GM21367 (cell line): ENCODE results near the gene GRAMD2B.
"Not testable (repeated sequence)": the region's sequence is repeated elsewhere in the genome, so short reads cannot be mapped to it uniquely, and the experiment has no call there.

Source experiments
- ATAC-seq: cut with Tn5 transposase; IDR thresholded peaks from one replicate; pipeline ENCODE4 v1.9.1; 2021; ENCODE audit not compliant: unreplicated experiment

GRAMD2B gene

DNA sequence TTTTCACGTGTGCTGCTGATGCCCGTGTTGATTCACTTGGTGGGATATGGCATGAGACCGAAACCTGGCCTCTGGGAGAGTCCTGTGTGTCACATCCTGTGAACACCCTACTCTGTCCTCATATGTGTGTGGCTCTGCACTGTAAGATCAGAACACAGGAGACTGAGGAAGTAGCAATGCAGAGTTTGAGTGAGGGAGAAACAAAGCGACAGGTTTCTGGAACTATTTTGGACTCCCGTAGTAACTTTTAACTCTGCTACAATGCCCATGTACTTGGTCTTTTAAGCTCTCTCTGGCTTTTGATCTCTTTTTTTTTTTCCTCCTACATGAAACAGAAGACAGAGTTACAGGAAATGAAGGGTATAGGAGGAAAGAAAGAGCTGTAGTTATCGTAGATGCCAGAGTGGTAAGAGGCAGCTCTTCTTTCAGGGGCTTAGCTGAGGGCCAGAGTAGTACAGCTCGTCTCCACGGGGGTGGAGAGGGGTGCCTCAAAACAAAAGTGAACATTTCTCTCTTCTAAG, 26.6 kb downstream of the GRAMD2B start:
- ATAC-seq, result peak; percentile 88

DNA sequence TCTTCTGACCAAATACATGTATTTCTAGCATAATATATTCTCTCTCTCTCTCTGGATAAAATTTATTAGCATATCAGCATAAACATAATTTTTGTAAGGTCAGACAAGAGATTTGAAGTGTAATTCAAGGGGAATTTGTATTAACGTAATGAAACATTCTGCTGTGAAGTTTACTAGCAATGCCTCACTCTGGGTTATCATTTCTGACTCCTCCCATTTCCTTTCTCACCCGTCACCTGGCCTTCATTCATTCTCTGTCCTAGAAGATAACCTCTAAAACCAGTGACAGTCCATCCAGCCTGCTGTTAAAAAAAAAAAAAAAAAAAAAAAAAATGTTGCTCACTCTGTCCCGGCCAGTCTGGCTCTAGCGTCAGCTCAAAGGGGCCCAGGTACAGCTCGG, 27.1 kb downstream of the GRAMD2B start:
- ATAC-seq, result peak; percentile 56

DNA sequence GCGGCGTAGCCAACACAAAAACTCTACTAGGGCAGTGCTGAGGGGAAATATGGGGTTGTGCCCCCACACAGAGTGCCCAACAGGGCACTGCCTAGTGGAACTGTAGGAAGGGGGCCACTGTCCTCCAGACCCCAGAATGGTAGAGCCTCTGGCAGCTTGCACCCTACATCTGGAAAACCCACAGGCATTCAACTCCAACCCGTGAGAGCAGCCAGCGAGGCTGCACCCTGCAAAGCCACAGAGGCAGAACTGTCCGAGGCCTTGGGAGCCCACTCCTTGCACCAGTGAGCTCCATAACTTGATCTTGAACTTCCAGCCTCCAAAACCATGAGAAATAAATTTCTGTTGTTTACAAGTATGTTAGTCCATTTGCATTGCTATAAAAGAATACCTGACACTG, 27.7 kb downstream of the GRAMD2B start:
- ATAC-seq, result no peak

DNA sequence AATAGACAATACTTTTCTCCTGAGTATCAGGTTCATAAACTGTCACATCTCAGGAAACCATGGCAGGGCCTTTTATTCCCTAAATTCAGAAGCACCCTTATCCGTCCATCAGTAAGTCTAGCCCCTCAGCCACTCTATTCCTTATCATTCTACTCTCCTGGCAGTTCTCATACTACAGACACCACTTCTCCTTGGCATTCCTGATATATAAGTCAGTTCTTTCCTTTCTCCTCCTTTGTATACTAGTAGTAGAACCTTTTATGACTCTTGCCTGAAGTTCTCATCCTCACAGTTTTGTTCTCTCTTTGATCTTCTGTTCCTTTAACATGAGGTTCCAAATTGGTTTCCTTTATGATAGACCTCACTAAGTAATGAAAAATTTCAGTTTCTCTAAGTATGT, 29.3 kb downstream of the GRAMD2B start:
- no peak for ATAC-seq

DNA sequence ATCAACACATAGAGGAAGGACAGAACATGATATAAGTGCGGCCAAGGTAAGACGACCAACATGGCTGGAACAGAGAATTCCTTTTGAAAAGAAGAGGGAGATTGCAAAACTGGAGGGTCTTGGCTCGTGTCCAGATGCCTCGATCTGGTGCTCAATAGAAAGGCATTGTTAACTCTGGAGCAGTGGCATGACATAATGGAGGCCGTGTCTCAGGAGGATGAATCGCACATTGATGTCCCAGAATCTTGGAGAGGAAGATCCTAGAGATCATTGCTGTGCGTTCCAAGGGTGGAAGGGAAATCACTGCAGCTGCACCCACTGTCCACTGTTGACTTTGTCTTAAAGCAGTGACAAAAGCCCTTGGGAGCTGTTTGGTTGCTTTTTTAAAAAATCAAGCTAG, 30.9 kb downstream of the GRAMD2B start:
- ATAC-seq, result no peak

GRCh38 chr5:126454535-126454934, 31.3 kb downstream of the GRAMD2B start:
- no peak for ATAC-seq

- no peak for ATAC-seq
Observed at GRCh38 chr5:126455264-126455663, 32.1 kb downstream of the GRAMD2B start.

DNA sequence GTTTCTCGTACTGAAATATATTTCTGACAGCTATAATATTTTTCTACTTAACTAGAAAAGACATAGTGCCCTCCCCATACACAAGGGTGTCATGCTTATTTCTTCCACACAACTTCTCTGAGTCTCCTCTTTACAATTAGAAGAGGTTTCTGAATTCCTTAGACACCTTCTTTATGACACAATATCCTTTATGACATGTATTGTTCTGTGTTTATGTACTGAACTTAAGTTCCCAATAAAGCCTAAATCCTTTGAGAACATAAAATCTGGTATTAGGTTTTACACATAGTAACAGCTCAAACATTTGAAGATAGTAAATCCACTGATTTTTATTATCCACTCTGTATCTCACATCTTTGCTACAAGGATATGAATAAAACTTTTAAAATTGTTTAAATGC, 32.5 kb downstream of the GRAMD2B start:
- ATAC-seq, result no peak

DNA sequence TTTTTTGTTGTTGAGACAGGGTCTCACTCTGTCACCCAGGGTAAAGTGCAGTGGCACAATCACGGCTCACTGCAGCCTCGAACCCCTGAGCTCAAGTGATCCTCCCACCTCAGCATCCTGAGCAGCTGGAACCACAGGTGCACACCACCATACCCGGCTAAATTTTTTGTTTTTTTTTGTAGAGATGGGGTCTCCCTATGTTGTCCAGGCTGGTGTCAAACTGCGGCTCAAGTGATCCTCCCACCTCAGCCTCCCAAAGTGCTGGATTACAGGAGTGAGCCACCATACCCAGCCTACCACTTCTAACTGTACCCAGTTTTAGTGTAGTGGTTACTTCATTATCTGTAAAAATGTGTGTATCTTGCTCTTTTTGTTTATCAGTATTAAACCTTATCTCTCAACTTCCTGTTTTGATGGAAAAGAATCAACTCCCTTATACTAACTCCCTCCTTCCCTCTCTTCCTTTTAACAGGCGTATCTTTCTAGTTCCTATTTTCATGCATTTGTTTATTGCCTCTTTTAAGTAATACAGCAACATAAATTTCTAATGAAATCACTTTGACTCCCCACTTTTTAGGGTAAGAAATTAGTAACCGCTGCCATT, 33.1 kb downstream of the GRAMD2B start:
- no peak for ATAC-seq

- ATAC-seq, result no peak
Observed at GRCh38 chr5:126460459-126460858, 37.2 kb downstream of the GRAMD2B start.

DNA sequence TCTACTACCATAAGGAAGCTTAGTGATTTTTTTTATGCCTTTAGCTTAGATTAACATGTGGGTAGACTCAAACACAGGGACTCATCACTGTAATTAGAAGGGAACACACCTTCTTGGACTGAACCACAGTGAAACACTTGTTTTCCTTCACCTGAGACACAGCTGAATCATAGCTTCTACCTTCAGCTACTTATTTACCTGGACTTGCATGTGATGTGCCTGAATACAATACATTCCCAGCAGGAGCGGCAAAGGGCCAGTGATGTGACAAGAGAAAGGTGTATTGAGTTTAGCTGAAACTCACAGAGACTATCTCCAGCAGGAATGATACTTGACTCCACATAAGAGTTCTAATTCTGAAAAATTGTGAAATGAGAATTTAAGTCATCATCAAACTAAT, 37.8 kb downstream of the GRAMD2B start:
- ATAC-seq, result no peak

DNA sequence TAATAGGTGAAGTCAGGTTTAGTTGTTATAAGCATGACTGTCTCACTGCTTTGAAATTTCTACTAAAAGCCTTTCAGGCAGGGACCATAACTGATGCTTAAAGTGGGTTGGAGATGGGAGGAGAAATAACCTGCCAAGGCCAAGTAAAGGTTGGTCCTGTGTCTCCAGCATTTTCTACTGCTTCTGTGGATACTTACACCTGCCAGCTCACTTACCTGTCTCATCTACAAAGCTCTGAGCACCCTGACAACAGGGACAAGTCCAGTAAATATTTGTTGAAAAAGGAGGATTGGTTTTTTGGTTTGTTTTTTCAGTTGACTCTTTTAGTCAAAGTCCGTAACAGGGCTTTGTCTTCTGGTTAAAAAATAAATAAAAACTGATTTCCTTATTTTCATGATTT, 38.6 kb downstream of the GRAMD2B start:
- ATAC-seq, result peak; percentile 10

DNA sequence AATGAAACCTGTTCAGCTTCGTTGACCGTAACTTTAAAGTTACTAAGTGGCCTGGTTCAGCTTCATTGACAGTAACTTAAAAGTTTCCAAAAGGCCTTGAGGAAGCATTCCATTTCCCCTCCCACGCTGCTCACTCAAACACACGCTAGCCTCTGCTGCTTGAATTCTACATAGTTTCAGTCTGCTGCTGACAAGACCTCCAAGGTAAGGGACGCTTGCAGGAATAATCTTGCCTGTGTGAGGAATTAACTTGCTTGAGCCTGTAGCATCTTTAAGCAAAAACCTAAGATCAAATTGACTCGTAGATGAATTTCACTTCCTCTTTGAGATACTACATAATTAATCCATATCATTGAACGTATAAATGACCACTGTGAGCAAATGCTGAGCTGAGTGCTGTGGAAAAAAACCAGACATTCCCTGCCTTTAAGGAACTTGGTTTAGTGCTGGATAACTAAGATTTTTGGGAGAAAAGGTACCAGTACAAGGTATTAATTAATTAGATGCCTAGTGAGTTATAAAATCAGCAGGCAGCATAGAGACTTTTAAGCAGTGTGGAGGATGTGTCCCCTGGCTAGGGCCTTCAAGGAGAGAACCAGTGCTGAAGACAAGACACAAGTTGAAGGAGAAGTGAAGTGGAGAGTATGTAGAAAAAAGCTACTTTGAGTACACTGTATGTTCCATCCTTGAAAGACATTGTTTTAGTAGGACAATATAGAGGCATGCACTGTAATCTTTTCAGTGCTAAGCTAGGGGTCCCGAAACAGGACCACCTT, 39.2 kb downstream of the GRAMD2B start:
- peak; percentile 70 for ATAC-seq

DNA sequence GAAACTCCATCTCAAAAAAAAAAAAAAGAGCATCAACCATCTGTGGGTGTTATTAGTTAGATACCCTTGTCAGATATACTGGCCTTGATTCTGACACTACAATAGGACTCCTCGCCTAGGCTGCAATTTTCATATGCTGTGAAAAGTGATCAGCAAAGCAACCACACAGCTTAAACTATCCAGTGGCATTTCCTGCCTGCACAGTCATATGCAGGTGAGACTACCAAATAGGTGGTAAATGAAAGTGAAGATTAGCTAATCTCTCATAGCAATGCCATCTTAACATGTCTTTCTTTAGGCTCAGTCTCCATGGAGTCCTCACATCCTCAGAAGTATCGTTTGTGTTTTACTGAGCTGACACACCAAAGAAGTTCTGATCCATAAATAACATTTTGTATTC, 40.8 kb downstream of the GRAMD2B start:
- ATAC-seq, result no peak

DNA sequence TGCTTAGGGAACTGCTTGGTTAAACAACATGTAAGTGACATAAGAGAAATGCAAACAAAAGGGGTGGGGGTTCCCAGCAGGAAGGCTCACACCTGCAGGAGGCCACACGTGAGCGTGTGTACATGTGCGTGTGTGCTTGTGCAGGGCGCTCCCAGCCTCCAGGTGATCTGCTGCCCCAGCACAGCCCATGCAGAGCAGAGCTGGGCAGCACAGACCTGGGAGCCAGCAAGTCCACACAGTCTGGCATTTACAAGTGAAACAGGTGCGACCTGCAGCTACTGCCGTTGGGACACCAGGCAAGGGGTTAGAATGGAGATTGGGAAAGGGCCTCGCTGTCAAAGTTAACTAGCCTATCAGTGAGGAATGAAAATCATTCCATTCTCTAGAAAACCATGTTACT, 41.8 kb downstream of the GRAMD2B start:
- no peak for ATAC-seq

DNA sequence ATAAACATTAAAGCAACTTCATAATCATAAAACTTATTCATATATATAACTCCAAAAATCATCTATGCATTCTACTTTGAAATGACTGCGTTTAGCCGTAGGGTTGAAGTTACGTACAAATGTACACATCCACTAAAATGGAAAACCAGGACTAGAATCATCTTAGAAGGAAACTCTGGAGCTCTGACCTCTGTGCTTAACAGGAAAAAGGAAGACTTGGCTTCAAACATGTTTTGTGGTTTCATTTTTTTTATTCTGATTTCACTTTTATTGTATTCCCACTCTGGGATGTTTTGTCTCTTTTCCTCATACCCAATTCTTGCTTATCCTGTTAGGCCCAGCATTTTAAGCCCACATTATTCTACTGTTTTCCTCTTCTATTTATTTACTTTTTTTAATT, 44.9 kb downstream of the GRAMD2B start:
- ATAC-seq, result no peak

- ATAC-seq, result no peak
Observed at GRCh38 chr5:126469536-126470316, 46.5 kb downstream of the GRAMD2B start.

DNA sequence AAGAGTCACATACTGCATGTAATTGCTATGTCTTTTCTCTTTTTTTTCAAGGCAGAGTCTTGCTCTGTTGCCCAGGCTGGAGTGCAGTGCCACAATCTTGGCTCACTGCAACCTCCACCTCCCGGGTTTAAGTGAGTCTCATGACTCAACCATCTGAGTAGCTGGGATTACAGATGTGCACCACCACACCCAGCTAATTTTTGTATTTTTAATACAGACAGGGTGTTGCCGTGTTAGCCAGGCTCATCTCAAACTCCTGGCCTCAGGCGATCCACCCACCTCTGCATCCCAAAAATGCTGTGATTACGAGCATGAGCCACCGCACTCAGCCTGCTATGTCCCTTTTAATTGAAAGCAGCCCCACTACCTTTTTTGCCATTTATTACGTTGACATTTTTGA, 47.3 kb downstream of the GRAMD2B start:
- ATAC-seq, result not testable (repeated sequence)

GRCh38 chr5:126471247-126471646, 48.0 kb downstream of the GRAMD2B start:
- ATAC-seq, result no peak

DNA sequence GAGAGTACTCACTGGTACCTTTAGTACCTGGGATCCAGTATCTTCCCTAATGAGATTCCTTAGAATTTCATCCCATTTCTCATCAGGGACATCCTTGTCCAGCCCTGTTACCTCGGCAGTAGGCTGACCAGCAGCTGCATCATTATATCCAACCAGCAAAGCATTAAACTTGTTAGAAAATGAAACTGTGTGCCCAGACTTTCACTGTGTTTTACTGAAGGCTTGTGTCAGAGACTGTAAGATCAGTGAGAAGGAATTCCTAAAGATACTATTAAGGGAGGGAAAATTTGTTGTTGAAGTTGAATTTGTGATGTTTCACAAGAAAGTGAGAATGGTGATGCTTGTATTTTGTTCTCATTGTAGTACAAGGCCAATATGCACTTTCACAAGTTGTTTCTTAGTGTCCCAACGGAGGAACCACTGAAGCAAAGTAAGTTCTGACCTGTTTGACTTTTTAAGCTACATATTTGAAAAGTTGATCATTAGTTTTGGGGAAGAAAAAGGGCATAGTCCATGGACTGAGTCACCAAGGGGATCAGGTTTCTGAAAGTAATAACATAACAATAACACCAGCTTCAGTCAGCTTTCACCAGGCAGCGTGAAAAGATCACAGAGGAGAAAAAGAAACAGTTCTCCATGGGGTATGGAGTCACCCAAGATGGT, 48.8 kb downstream of the GRAMD2B start:
- ATAC-seq, result no peak

DNA sequence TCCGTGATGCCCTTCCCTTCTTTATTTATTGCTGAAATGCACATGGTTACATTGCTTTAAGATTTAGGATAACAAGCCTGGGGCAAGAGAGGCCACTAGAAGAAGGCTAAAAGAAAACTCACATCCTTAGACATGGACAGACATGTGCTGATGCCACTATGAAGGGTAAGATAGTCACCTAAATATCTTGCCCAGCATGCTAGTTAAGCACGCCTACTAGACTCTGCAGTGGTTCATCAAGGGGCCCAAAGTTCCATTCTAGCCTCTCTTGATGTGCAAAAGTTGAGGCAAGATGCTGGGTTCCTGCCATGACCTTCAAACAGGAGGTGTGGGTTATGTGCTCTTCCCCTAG, 49.3 kb downstream of the GRAMD2B start:
- no peak for ATAC-seq
